Astrocyte (in vitro differentiated cells and primary cell): ENCODE results near the gene KRTAP10-2. TPM values are rescaled to one million over a fixed set of nuclear protein-coding genes. Genes with fewer than 3 reads are reported as not detected.
A peak's percentile ranks its signal among the peaks of the same experiment; 100 is the strongest.

Experiments
- DNase-seq: peaks from one replicate; pipeline ENCODE4 v3.0.0-alpha.2; 2010; ENCODE audit warnings: low read depth
- FAIRE-seq: peaks from 2 replicates; lab custom pipeline; 2011; peaks lifted over from hg19 to GRCh38; lab: Jason Lieb, UNC
- H2AFZ ChIP-seq: 2 replicates; pipeline ENCODE4 v1.6.0; 2012; ENCODE audit warnings: low read depth, low read length, inconsistent platforms
- H3K27ac ChIP-seq: 2 replicates; pipeline ENCODE4 v1.5.1; 2011; ENCODE audit warnings: low read depth, low read length, inconsistent platforms
- H3K27me3 ChIP-seq: 2 replicates; pipeline ENCODE4 v1.6.0; 2011; ENCODE audit warnings: low read length, inconsistent platforms; ENCODE audit not compliant: insufficient read depth
- H3K36me3 ChIP-seq: 2 replicates; pipeline ENCODE4 v1.5.1; 2011; ENCODE audit warnings: low read length, inconsistent platforms; ENCODE audit not compliant: insufficient read depth
- H3K4me1 ChIP-seq: 2 replicates; pipeline ENCODE4 v1.5.1; 2011; ENCODE audit warnings: low read length, inconsistent platforms; ENCODE audit not compliant: insufficient read depth
- H3K4me2 ChIP-seq: 2 replicates; pipeline ENCODE4 v1.6.0; 2012; ENCODE audit warnings: low read length, inconsistent platforms
- H3K4me3 ChIP-seq: 2 replicates; pipeline ENCODE4 v1.5.1; 2011; ENCODE audit warnings: low read depth, mild to moderate bottlenecking, low read length, inconsistent platforms; ENCODE audit not compliant: insufficient read depth
- H3K79me2 ChIP-seq: 2 replicates; pipeline ENCODE4 v1.6.0; 2012; ENCODE audit warnings: mild to moderate bottlenecking, low read length, inconsistent platforms; ENCODE audit not compliant: insufficient read depth
- H3K9ac ChIP-seq: 2 replicates; pipeline ENCODE4 v1.6.0; 2012; ENCODE audit warnings: mild to moderate bottlenecking, low read length, inconsistent platforms
- H3K9me3 ChIP-seq: 2 replicates; pipeline ENCODE4 v1.5.1; 2012; ENCODE audit warnings: low read depth, mild to moderate bottlenecking, low read length, inconsistent platforms; ENCODE audit not compliant: insufficient read depth
- H4K20me1 ChIP-seq: 2 replicates; pipeline ENCODE4 v1.6.0; 2012; ENCODE audit warnings: low read length, inconsistent platforms; ENCODE audit not compliant: insufficient read depth
- H3K27ac Mint-ChIP-seq: one replicate; pipeline ENCODE4 v1.8.0; 2021; ENCODE audit warnings: mild to moderate bottlenecking, mixed read lengths; ENCODE audit not compliant: unreplicated experiment
- H3K27me3 Mint-ChIP-seq: one replicate; pipeline ENCODE4 v1.8.0; 2021; ENCODE audit warnings: low read depth, mixed read lengths; ENCODE audit not compliant: unreplicated experiment
- H3K36me3 Mint-ChIP-seq: one replicate; pipeline ENCODE4 v1.8.0; 2021; ENCODE audit warnings: low read depth, mixed read lengths; ENCODE audit not compliant: unreplicated experiment
- H3K4me1 Mint-ChIP-seq: one replicate; pipeline ENCODE4 v1.8.0; 2021; ENCODE audit warnings: low read depth, mixed read lengths; ENCODE audit not compliant: unreplicated experiment
- H3K4me3 Mint-ChIP-seq: one replicate; pipeline ENCODE4 v1.8.0; 2021; ENCODE audit warnings: mild to moderate bottlenecking, moderate library complexity, mixed read lengths; ENCODE audit not compliant: unreplicated experiment
- H3K9me3 Mint-ChIP-seq: one replicate; pipeline ENCODE4 v1.8.0; 2021; ENCODE audit warnings: mild to moderate bottlenecking, mixed read lengths; ENCODE audit not compliant: unreplicated experiment
- EZH2 ChIP-seq: IDR thresholded peaks from 2 replicates; pipeline ENCODE4 v1.6.1; 2012; ENCODE audit warnings: mild to moderate bottlenecking, low read length, inconsistent platforms; ENCODE audit not compliant: insufficient read depth
- total RNA-seq: library from RNA; stranded (reverse); gene quantifications from 2 replicates; pipeline ENCODE4 v1.2.1, GENCODE V29; 2021
- TF ChIP-seq, protein P1 (sequence below): IDR thresholded peaks from 2 replicates; pipeline ENCODE4 v1.5.1; 2011; ENCODE audit warnings: low read depth, mild to moderate bottlenecking, inconsistent platforms, low read length, moderate library complexity; ENCODE audit not compliant: insufficient read depth

The KRTAP10-2 gene
- total RNA-seq, 1 donor from 2014 or later: not detected

GRCh38 chr21:44555200-44555875 lies 4.0 kb upstream of the KRTAP10-2 start:
- Histone ChIP-seq H3K9me3 (no peaks in the 10 kb centered on the region), H3K79me2 (no peaks in the 10 kb centered on the region), H3K4me1 (no peaks in the 10 kb centered on the region), H3K27ac (no peak overlapping the region), H4K20me1 (no peaks in the 10 kb centered on the region), H2AFZ (no peak overlapping the region), H3K9ac (no peak overlapping the region), H3K27me3 (peaks cover 5% of the 10 kb centered on the region), H3K36me3 (no peaks in the 10 kb centered on the region), H3K4me3 (no peak overlapping the region), H3K4me2 (no peak overlapping the region)
- H3K4me1 Mint-ChIP-seq: no peaks in the 10 kb centered on the region
- no peak for FAIRE-seq
- peaks cover under 1% of the 10 kb centered on the region for H3K9me3 Mint-ChIP-seq
- no peak for TF ChIP-seq EZH2
- TF ChIP-seq, protein P1, sequence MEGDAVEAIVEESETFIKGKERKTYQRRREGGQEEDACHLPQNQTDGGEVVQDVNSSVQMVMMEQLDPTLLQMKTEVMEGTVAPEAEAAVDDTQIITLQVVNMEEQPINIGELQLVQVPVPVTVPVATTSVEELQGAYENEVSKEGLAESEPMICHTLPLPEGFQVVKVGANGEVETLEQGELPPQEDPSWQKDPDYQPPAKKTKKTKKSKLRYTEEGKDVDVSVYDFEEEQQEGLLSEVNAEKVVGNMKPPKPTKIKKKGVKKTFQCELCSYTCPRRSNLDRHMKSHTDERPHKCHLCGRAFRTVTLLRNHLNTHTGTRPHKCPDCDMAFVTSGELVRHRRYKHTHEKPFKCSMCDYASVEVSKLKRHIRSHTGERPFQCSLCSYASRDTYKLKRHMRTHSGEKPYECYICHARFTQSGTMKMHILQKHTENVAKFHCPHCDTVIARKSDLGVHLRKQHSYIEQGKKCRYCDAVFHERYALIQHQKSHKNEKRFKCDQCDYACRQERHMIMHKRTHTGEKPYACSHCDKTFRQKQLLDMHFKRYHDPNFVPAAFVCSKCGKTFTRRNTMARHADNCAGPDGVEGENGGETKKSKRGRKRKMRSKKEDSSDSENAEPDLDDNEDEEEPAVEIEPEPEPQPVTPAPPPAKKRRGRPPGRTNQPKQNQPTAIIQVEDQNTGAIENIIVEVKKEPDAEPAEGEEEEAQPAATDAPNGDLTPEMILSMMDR: no peak
- no peak overlapping the region for H3K4me3 Mint-ChIP-seq
- H3K27ac Mint-ChIP-seq: no peak overlapping the region
- DNase-seq: no peak
- peaks cover 25% of the 10 kb centered on the region for H3K27me3 Mint-ChIP-seq
- H3K36me3 Mint-ChIP-seq: no peaks in the 10 kb centered on the region

DNA sequence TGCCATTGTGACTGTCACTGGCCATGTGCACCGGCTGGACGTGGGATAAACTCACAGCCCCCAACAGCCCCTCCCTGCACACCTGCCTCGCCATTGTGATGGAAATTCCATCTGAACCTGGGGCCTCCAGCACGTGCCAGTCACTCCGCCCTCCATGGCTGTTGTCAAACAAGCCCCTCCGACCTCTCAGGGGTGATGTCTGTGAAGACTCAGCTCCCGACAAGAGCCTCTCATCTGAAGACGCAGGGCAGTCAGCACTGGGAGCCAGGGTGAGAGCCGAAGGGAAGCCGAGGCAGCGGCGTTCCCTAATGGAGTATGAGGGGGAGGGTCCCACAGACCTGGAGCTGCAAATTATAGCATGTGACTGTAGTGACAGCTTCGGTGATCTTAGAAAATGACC lies 1.4 kb upstream of the KRTAP10-2 start:
- no peak for FAIRE-seq
- Mint-ChIP-seq H3K36me3 (peaks cover 1% of the 10 kb centered on the region), H3K27me3 (peaks cover 11% of the 10 kb centered on the region), H3K4me3 (no peak overlapping the region), H3K4me1 (peaks cover 7% of the 10 kb centered on the region), H3K27ac (no peak overlapping the region), H3K9me3 (peaks cover 6% of the 10 kb centered on the region)
- Histone ChIP-seq H3K4me1 (no peaks in the 10 kb centered on the region), H3K9me3 (no peaks in the 10 kb centered on the region), H3K9ac (no peak overlapping the region), H3K4me2 (no peak overlapping the region), H3K27ac (no peak overlapping the region), H4K20me1 (no peaks in the 10 kb centered on the region), H3K4me3 (no peak overlapping the region), H3K27me3 (peaks cover 4% of the 10 kb centered on the region), H3K36me3 (no peaks in the 10 kb centered on the region), H3K79me2 (no peaks in the 10 kb centered on the region), H2AFZ (no peak overlapping the region)
- no peak for TF ChIP-seq EZH2
- TF ChIP-seq, protein P1: no peak
- DNase-seq: no peak

DNA sequence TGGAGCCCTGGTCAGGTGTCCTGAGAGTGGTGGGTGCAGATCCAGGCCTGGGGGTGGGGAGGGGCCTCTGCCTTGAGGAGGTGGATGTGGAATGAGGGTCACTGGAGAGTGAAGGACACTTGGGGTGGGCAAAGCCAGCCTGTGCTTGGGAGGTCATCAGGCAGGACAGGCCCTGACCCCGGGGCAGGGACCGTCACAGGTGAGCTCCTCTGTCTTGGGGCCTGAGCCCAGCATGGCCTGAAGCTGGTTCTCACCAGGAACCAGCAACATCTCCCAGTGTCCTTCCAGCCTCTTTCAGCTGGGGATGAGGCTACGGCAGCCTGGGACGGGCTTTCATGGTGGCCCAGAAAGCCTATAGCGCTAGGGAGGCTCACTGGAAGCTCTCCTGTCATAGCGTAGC lies 831 bp upstream of the KRTAP10-2 start:
- TF ChIP-seq, protein P1: no peak
- TF ChIP-seq EZH2: no peak
- Histone ChIP-seq H4K20me1 (no peaks in the 10 kb centered on the region), H3K4me1 (no peaks in the 10 kb centered on the region), H3K79me2 (no peaks in the 10 kb centered on the region), H3K27me3 (peaks cover 2% of the 10 kb centered on the region), H3K4me3 (no peak overlapping the region), H3K36me3 (no peaks in the 10 kb centered on the region), H3K9me3 (no peaks in the 10 kb centered on the region), H3K4me2 (no peak overlapping the region), H2AFZ (no peak overlapping the region), H3K27ac (no peak overlapping the region), H3K9ac (no peak overlapping the region)
- Mint-ChIP-seq H3K4me3 (peak overlapping the region; percentile 20), H3K36me3 (peaks cover 1% of the 10 kb centered on the region), H3K9me3 (peaks cover 8% of the 10 kb centered on the region), H3K4me1 (peaks cover 7% of the 10 kb centered on the region), H3K27me3 (peaks cover 10% of the 10 kb centered on the region), H3K27ac (no peak overlapping the region)
- DNase-seq (no peak), FAIRE-seq (no peak)
